Stromal cell of bone marrow (primary cell): ENCODE data around the gene NFIA.

Experiments
- DNase-seq: peaks from one replicate; pipeline ENCODE4 v3.0.0-alpha.2; 2012; ENCODE audit warnings: low read depth

NFIA gene

GRCh38 chr1:61432616-61433388, 350.4 kb downstream of the NFIA start:
- no peak for DNase-seq

- DNase-seq, result no peak
Measured at GRCh38 chr1:61433646-61434045, 351.3 kb downstream of the NFIA start.

GRCh38 chr1:61434276-61434675, 351.9 kb downstream of the NFIA start:
- no peak for DNase-seq

DNA sequence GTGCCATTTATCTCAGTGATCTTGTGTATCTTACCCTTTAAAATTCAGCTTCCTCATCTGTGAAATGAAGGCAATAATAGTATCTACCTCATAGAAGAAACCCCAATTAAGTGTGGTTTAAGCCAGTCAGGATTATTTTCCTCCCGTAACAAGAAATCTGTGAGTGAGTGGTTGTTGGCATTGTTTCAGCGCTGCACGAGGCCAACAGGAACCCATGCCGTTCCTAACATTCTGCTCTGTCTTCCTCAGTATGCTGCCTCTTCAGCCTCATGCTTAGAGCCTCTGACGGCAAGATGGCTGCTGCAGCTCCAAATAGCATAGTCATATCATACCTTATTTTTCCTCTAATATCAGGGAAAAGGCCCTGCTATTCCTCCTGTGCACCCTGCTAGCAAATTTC, 352.9 kb downstream of the NFIA start:
- DNase-seq, result no peak

DNA sequence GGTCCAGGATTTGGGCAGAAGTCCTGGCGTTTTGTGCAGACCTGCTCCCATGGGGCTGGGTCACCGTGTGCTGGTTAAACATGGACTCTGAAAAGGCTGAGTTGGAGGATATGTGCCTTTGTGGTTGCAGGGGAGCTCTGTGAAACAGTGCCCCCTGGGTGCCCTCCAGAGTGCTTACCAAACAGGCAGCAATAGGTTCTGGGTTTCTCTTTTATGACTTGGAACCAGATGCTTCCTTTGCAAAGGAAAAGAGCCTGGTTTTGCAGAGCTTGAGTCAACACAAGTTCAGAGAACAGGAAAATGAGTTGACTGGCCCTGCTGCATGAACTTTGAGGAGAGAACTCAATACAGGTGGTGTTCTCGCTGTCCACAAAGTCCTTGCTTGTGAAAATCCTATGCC, 353.7 kb downstream of the NFIA start:
- no peak for DNase-seq

DNA sequence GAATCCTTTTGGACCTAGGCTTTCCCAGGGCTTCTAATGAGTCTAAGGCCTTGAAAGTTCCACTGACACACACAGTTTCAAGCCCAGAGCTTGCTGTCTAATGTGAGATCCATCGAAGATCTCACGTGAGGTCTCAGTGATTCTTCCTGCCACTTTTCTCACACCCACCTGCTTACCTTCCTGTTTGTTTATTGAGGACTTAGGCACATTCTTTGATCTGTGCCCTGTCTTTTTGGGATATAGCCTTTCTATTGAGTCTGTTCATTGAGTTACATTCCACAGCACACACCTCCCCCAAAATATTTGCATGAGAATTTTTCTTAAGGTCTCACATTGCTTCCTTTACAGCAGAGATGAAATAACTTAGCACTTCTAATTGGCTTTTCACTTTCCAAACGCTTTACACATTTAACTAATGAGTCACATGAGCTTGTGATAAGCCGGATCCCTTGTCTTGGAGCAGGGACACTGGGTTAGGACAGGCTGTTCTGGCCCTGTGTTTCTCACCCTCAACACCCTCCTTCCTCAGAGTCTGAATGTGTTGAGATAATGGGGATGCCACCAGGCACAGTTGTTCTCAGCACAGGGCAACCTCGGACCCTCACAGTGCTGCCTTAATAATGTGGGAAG, 354.2 kb downstream of the NFIA start:
- no peak for DNase-seq

GRCh38 chr1:61439234-61439633, 356.9 kb downstream of the NFIA start:
- DNase-seq, result no peak

GRCh38 chr1:61441723-61442262, 359.4 kb downstream of the NFIA start:
- DNase-seq, result peak; percentile 11

DNA sequence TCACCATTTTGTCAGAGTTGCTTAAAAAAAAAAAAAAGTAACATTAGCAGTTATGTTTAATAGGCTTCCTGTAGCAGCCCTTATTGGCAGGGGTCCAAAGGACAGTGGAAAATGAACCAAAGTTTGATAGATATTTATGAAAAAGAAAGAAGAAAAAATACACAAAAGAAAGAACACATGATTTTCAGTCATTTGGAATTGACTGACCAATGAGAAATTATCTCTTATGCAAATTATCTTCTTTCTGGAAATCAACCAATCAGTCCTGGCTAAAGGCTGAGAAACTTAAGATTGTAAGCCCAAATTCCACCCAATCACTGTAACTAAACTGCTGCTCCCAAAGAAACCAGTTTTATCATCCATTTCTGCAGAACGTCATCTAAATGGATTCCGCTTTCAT, 360.2 kb downstream of the NFIA start:
- DNase-seq, result no peak

GRCh38 chr1:61444288-61444687, 361.9 kb downstream of the NFIA start:
- DNase-seq, result no peak

- no peak for DNase-seq
Measured at GRCh38 chr1:61445269-61445825, 363.0 kb downstream of the NFIA start.

GRCh38 chr1:61446531-61446991, 364.2 kb downstream of the NFIA start:
- DNase-seq, result no peak

- DNase-seq, result no peak
Measured at GRCh38 chr1:61447106-61447967, 365.0 kb downstream of the NFIA start.

DNA sequence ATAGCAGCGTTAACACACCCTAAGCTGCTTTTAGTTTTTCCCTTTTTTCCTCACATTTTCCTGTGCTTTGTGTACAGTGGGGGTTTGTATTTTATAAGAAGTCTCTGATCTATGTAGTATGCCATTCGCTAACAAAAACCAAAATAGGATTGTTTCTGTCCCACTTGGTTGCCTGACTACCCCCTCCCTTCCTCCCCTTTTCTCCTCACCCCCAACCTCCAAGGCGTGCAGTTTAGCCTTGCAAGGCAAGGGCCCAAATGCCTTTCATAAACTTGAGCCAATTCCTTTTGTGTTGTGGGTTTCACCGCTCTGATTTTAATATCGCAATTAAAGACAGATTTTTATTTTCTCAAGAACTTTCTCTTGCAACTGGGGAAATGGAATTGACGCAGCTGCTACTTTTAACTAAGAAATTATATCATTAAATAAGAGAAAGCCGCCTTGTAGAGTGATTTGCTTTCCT, 365.6 kb downstream of the NFIA start:
- no peak for DNase-seq

- DNase-seq, result peak; percentile 97
Measured at GRCh38 chr1:61448914-61449313, 366.6 kb downstream of the NFIA start.

DNA sequence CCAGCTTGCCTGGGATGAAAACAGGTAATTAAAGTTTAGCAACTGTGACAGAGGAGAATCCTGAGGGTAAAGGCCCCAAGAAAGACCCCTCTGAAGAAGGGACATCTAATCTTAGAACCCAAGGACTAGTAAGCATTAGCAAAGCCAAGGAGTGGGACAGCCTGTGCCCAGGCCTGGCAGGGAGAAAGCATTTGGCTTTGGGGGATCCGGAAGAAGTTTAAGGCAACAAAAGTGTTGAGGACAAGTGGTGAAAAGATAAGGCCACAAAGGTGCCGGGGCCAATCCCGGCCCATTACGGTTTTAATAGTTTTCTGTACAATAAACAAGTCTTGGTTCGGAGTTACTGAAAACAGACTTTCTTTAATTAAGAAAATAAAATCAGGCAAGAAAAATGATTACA, 367.0 kb downstream of the NFIA start:
- DNase-seq, result no peak

DNA sequence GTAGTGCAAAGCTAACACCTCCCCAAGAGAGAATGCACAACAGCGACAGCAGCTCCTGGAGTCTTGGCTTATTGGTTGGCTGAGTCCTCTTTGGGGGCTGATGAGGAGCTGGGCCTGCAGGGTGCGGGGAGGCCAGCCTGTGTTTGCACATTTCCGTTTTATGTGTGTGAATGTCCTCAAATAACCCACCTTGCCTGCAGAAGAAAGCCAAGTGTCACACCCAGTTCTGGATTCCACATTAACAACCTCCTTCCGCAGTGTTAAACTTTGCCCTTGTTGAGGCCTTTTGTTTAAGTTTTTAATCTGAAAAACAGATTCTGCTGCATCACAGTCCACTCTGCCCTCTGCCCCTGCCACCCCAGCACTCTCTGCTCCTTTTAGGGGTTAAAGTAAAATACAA, 368.1 kb downstream of the NFIA start:
- DNase-seq, result no peak

DNA sequence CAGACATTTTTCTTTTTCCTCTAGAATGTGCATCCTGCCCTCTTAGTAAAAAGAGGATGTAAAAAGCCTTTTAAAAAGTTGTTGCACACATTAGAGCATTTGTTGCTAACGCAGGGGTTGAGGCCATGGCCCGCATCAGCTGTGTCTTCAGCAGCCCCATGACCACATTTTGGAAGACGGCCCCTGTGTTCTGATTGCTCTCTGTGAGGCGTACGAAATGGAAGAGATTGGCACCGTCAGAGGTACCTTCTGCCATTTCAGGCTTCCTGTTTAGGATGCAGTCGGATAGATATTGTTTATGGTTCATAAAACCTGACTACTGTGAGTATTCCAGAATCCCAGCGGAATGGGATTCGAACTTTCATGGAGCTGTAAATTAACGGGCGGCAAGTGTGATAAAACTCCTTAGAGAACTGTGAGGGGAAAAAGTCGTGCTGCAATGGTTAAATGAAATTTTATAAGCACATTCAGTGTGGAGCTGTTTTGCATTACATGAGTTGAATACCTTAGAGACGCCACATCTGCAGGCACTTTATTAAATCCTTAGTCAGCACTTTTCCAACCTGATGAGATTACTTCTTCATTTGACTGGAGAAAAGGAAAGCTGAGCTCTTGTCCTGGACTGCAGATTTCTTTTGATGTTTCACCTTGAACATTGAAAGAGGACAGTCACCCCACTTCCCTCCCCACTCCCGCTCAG, 368.7 kb downstream of the NFIA start:
- DNase-seq, result no peak

- no peak for DNase-seq
Measured at GRCh38 chr1:61451572-61451968, 369.2 kb downstream of the NFIA start.

DNA sequence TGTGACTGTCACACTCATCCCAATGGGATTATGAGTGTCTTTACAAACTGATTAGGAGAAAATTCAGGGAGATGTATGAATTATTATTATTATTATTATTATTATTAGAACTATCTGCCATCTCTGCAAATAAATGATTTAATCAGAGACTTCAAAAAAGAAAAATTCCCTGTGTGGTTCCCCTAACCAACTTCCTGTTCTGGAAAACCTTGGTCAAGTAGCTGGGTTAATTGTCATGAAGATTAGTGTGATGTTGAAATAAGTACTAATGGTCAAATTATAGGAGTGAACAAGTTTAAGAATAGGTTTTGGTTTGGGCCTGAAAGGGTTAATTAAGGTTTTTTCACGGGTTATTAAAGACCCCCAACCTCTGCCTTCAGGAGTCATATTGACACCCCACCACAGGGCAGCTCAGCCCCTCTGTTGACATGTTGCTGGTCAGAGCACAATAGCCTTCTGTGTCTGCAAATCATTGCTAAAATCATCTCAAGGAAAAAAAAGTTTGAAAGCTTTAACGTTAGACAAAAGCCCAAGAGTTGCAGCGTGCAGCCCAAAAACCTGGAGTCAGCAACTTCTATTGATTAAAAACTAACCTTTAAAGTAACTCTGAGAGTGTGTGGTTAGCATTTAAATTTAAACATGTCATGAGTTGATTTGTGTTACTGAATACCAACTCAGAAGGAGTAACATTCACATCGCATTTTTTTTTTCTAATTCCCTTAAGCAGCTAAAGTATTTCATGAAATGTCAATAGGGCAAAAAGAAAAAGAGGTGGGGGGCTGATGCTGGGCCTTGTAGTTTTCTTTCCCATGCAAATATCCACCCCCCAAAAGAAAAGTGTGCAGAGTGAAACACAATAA, 370.0 kb downstream of the NFIA start:
- no peak for DNase-seq
